Spleen (tissue), 11 donors: ENCODE data around the gene POLR2F. TPM values are rescaled to one million over a fixed set of nuclear protein-coding genes. Genes with fewer than 3 reads are reported as not detected.

ENCODE experiments used
- DNase-seq: peaks from one replicate; pipeline ENCODE4 v3.0.0-alpha.2; 2020
- H3K27ac ChIP-seq, 8 donors: fragments of 200-600 bp; sonication (generic) in 7 of 8; 1 replicate in 4 of 8; 2 replicates in 4 of 8; pipeline versions ENCODE4 v1.5.0 to v1.8.0; 2016 to 2021; ENCODE audit warnings: inconsistent platforms in 4 of 8, mild to moderate bottlenecking in 4 of 8, moderate library complexity in 1 of 8
- H3K27me3 ChIP-seq, 7 donors: fragments of 200-600 bp; sonication (generic) in 6 of 7; replicated peaks in 1 of 7; 1 replicate in 4 of 7; 2 replicates in 3 of 7; pipeline versions ENCODE4 v1.5.0 to v1.8.0; 2016 to 2021; ENCODE audit warnings: inconsistent platforms in 3 of 7, mild to moderate bottlenecking in 1 of 7
- H3K36me3 ChIP-seq, 6 donors: fragments of 200-600 bp; sonication (generic) in 5 of 6; 1 replicate in 4 of 6; 2 replicates in 2 of 6; pipeline versions ENCODE4 v1.5.0 to v1.8.0; 2016 to 2021; ENCODE audit warnings: inconsistent platforms in 2 of 6
- H3K4me1 ChIP-seq, 6 donors: fragments of 200-600 bp; sonication (generic) in 5 of 6; 1 replicate in 3 of 6; 2 replicates in 3 of 6; pipeline versions ENCODE4 v1.5.0 to v1.8.0; 2016 to 2021; ENCODE audit warnings: inconsistent platforms in 3 of 6
- H3K4me3 ChIP-seq, 8 donors: fragments of 200-600 bp; sonication (generic) in 7 of 8; 1 replicate in 4 of 8; 2 replicates in 4 of 8; pipeline versions ENCODE4 v1.5.0 to v1.8.0; 2016 to 2021; ENCODE audit warnings: inconsistent platforms in 4 of 8, mild to moderate bottlenecking in 4 of 8, moderate library complexity in 2 of 8
- H3K9me3 ChIP-seq, 8 donors: fragments of 200-600 bp; sonication (generic) in 7 of 8; 1 replicate in 4 of 8; 2 replicates in 4 of 8; pipeline versions ENCODE4 v1.5.0 to v1.8.0; 2016 to 2021; ENCODE audit warnings: inconsistent platforms in 4 of 8
- CTCF ChIP-seq, 11 experiments: fragments of 200-600 bp in 7 of 11; fragments of 450-650 bp in 4 of 11; sonication (generic) in 4 of 11; IDR thresholded peaks in 8 of 11; conservative IDR thresholded peaks in 3 of 11; 1 replicate in 7 of 11; 2 replicates in 4 of 11; pipeline versions ENCODE4 v1.4.0 to v1.8.0; 2016 to 2021; ENCODE audit warnings: antibody characterized with exemption in 11 of 11, inconsistent platforms in 4 of 11, mild to moderate bottlenecking in 1 of 11
- POLR2A ChIP-seq, 3 donors: fragments of 450-650 bp; IDR thresholded peaks; one replicate each; pipeline ENCODE4 v1.5.1; 2017; ENCODE audit warnings: antibody characterized with exemption in 3 of 3, mild to moderate bottlenecking in 1 of 3
- POLR2AphosphoS5 ChIP-seq, 3 donors: sonication (generic); formaldehyde crosslinking; IDR thresholded peaks; one replicate each; pipeline ENCODE4 v1.5.1; 2017; ENCODE audit warnings: antibody characterized with exemption in 3 of 3
- WGBS, 5 donors: extraction: QIAGEN DNeasy Blood & Tissue Kit in 3 of 5; methylation state at CpG; one replicate each; pipeline versions ENCODE4 v1.1.5 to v1.1.7; 2013 to 2018; 5-methylcytosine and 5-hydroxymethylcytosine counted together
- intact Hi-C: fragments of 100-400 bp; cut with DNase I; formaldehyde crosslinking; loops from one replicate; pipeline ENCODE4 v1.15.0; 2023; ENCODE audit warnings: low total_unique reads
- polyA plus RNA-seq, 3 donors: library from polyadenylated mRNA; stranded (reverse); fragments of 200-250 nt; gene quantifications; one replicate each; pipeline ENCODE4 v1.2.1, GENCODE V29; 2013
- total RNA-seq, 7 donors: library from RNA; depleted of rRNA in 3 of 7; stranded (reverse); fragments of >200 nt in 3 of 7; fragmentation: NEBNext Ultra II Directional in 4 of 7; extraction: Animal tissue kit (Norgen Biotek cat#: 25700) in 4 of 7; gene quantifications; one replicate each; pipeline versions ENCODE4 v1.1.0 to v1.2.1, GENCODE V29; 2016 to 2021
- donor health status: healthy with polysubstance abuse.
- donor health status: DM: no; HTN: no; CAD: no; lungs with moderate emphysema.
- donor health status: DM: no; HTN: no; CAD: no.
- donor health status: Bipolar disorder and iron deficiency.
- donor health status: healthy.
- donor health status: DM: no; HTN: no; CAD: no.
- donor health status: DM: yes; HTN: yes; CAD: no.

The POLR2F gene
- total and polyA plus RNA-seq, 10 donors, result 28.0 to 111 (median 37.4) TPM

- intact Hi-C loops, result no loop called here
- Histone ChIP-seq H3K4me3 (no peak overlapping the region), H3K36me3 (peaks cover 0 to 95% (median 47%) of the 10 kb centered on the region in 6 donors), H3K27ac (no peak overlapping the region), H3K4me1 (peaks cover 0 to 23% (median 9%) of the 10 kb centered on the region in 6 donors), H3K27me3 (peaks cover 0 to 4% (median 0%) of the 10 kb centered on the region in 7 donors), H3K9me3 (no peaks in the 10 kb centered on the region)
- no peak for TF ChIP-seq POLR2AphosphoS5 (IDR thresholded peaks at IDR 0.05)
- WGBS, 5 donors, result 90 to 97% (median 96%) methylated on average over 5 of the region's 5 CpGs
- DNase-seq, result no peak
Measured at GRCh38 chr22:37927637-37927936, 25.9 kb upstream of the POLR2F start.

DNA sequence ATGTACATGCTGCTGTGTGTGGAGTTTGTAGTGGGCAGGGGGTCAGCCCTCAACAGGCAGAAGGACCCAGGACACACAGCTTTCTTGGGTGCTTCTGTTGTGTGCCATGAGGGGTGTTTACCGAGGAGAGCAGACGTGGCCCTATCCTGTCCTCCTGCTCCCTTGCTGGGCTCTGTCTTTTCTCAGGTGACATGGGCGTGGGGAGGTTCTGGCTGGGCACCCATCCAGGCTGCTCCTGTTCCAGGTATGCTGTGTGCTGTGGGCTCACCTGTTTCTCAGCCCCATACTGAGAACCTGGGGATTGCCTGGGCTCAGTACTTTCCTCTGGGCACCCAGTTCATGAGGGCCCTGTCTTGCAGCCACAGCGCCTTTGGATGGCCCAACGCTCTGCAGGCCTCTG lies 24.1 kb upstream of the POLR2F start:
- WGBS, 5 donors, result 92 to 98% (median 95%) methylated on average over 3 to 5 of the region's 5 CpGs
- H3K36me3 ChIP-seq, result peaks cover 0 to 87% (median 47%) of the 10 kb centered on the region in 6 donors

DNA sequence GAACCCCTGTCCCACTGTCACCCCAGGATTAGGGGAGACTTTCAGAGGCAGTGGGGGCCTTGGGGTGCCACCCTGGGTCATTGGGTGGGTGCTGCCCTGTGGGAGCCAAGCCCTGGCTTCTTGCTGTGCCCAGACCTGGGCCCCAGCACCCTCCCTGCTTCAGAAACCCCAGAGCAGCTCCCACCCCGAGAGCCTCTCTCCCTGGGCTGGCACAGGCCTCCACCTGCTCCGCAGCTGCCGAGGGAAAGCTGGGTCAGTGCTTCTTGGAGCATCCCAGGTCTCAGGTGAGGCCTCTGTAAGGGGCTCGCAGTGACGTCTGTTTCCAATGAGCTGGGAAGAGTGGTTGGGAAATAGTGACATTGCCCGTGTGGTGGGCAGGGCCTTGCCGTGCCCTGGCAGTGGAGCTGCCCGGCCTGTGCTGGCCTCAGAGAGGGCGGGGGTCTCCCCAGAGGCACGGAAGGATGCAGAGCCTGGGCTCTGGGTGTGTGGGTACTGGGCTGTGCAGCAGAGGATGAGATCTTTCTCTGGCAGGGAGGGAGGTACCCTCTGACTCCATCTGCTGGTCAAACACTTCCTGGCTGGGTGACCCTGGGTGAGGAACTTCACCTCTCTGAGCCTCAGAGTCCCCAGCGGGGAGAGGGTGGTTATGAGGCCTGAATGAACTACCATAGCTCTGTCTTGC lies 23.1 kb upstream of the POLR2F start:
- DNase-seq, result no peak
- Histone ChIP-seq H3K27me3 (peaks cover 0 to 3% (median 0%) of the 10 kb centered on the region in 7 donors), H3K27ac (no peak overlapping the region), H3K4me3 (no peak overlapping the region), H3K9me3 (no peaks in the 10 kb centered on the region), H3K36me3 (peaks cover 0 to 77% (median 43%) of the 10 kb centered on the region in 6 donors), H3K4me1 (peaks cover 8 to 48% (median 30%) of the 10 kb centered on the region in 6 donors)
- WGBS, 5 donors, result 67 to 90% (median 78%) methylated on average over 3 to 11 of the region's 11 CpGs
- intact Hi-C loops, result no loop called here
- peak in 1 of 3 donors; percentile 30 for TF ChIP-seq POLR2AphosphoS5 (IDR thresholded peaks at IDR 0.05)
- TF ChIP-seq POLR2A (IDR thresholded peaks at IDR 0.05), result no peak
- TF ChIP-seq CTCF (IDR thresholded peaks at IDR 0.05 in 8 of 11, conservative IDR thresholded peaks at IDR 0.05 in 3 of 11), result peak in 5 of 11 experiments; percentile 32 to 52 (median 35)

More for the DNA sequence above, 24.1 kb upstream of the POLR2F start:
- Histone ChIP-seq H3K4me3 (no peak overlapping the region), H3K27ac (no peak overlapping the region), H3K9me3 (no peaks in the 10 kb centered on the region), H3K27me3 (peaks cover 0 to 4% (median 0%) of the 10 kb centered on the region in 7 donors), H3K4me1 (peaks cover 8 to 40% (median 24%) of the 10 kb centered on the region in 6 donors)
- intact Hi-C loops, result no loop called here
- DNase-seq, result no peak
- TF ChIP-seq CTCF (IDR thresholded peaks at IDR 0.05 in 8 of 11, conservative IDR thresholded peaks at IDR 0.05 in 3 of 11), result no peak
- no peak for TF ChIP-seq POLR2AphosphoS5 (IDR thresholded peaks at IDR 0.05)
- TF ChIP-seq POLR2A (IDR thresholded peaks at IDR 0.05), result no peak

- TF ChIP-seq CTCF (IDR thresholded peaks at IDR 0.05 in 8 of 11, conservative IDR thresholded peaks at IDR 0.05 in 3 of 11), result no peak
- TF ChIP-seq POLR2A (IDR thresholded peaks at IDR 0.05), result no peak
- no peak for TF ChIP-seq POLR2AphosphoS5 (IDR thresholded peaks at IDR 0.05)
- no peak for DNase-seq
Measured at GRCh38 chr22:37930952-37931440, 22.5 kb upstream of the POLR2F start.

More at GRCh38 chr22:37930952-37931440, 22.5 kb upstream of the POLR2F start:
- Histone ChIP-seq H3K4me3 (no peak overlapping the region), H3K36me3 (peaks cover 0 to 74% (median 38%) of the 10 kb centered on the region in 6 donors), H3K27me3 (peaks cover 0 to 3% (median 0%) of the 10 kb centered on the region in 7 donors), H3K9me3 (no peaks in the 10 kb centered on the region), H3K4me1 (peaks cover 8 to 48% (median 30%) of the 10 kb centered on the region in 6 donors), H3K27ac (no peak overlapping the region)
- 82 to 89% (median 84%) methylated on average over 2 of the region's 2 CpGs for WGBS, 5 donors
- intact Hi-C loops, result no loop called here
